DMS 273 treated with DMSO at 0.1 percent for 48 hours (cell line): ENCODE results near the gene TMCC3.
"Not testable (repeated sequence)": the region's sequence is repeated elsewhere in the genome, so short reads cannot be mapped to it uniquely, and the experiment has no call there.

Experiments
- DNase-seq: peaks from one replicate; lab custom pipeline; 2025; lab: John Stamatoyannopoulos, UW

Gene TMCC3

GRCh38 chr12:94650143-94651056 lies at the start of gene TMCC3:
Gene TMCC3, minus strand, starts transcription at chr12:94650557. Its CDS starts 127 bp downstream, at chr12:94650430.
- no peak for DNase-seq

DNA sequence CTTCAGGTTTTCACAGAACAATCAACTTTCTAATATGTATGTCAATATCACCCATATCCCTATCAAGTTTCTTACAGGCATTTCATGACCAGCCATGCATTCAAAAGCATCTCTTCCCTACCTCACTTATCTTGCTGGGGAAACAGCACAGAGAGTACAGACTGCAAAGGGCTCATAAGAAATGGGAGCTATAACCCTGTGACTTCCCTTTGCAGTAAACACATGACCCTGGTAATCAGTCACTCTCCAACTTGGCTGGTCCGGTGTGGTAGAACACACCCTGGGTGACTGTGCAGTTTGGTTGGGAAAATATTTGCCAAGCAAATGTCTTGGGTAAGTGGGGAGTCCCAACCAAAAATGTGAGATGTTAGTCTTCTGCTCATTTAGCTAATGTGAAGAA lies 49.4 kb upstream of the TMCC3 start:
- DNase-seq, result no peak

DNA sequence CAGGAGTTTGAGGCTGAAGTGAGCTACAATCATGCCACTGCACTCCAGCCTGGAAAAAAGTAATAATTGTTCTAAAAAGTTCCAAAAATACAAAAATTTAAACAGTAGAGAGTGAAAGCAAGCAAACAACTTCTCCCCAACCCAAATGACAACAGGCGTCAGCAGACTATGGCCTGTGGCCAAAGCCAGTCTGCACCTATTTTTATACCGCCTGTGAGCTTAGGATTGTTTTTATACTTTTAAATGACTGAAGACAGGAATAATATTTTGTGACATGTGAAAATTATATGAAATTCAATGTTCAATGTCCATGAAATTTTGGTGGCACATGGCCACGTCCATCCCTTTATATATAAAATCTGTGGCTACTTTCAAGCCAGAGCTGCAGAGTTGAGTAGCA lies 48.2 kb upstream of the TMCC3 start:
- DNase-seq, result no peak

DNA sequence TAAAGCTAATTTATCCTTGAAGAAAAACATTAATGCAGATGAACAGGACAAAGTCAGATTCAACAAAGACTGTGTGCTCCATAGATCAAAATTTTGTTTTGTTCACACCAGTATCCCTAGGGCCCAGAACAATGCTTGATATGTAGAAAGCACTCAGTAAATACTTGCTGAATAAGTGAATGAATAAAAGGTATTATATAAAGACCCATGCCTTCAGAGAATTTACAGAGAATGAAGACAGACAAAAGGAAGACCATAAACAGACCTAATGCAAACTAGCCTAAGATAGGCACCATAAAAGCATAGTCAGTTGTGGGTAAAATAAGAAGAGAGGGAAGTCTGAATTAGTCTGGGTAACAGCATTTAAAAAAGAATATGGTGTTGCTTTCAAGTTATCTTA lies 47.3 kb upstream of the TMCC3 start:
- DNase-seq, result no peak

- no peak for DNase-seq
Observed at GRCh38 chr12:94694732-94695131, 44.4 kb upstream of the TMCC3 start.

DNA sequence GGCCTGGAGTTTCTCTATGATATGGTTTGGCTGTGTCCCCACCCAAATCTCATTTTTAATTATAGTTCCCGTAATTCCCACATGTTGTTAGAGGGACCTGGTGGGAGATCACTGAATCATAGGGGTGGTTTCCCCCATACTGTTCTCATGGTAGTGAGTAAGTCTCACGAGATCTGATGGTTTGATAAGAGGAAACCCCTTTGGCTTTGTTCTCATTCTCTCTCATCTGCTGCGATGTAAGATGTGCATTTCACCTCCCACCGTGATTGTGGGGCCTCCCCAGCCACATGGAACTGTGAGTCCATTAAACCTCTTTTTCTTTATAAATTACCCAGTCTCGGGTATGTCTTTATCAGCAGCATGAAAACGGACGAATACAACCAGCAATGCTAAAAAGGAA lies 42.5 kb upstream of the TMCC3 start:
- not testable (repeated sequence) for DNase-seq

DNA sequence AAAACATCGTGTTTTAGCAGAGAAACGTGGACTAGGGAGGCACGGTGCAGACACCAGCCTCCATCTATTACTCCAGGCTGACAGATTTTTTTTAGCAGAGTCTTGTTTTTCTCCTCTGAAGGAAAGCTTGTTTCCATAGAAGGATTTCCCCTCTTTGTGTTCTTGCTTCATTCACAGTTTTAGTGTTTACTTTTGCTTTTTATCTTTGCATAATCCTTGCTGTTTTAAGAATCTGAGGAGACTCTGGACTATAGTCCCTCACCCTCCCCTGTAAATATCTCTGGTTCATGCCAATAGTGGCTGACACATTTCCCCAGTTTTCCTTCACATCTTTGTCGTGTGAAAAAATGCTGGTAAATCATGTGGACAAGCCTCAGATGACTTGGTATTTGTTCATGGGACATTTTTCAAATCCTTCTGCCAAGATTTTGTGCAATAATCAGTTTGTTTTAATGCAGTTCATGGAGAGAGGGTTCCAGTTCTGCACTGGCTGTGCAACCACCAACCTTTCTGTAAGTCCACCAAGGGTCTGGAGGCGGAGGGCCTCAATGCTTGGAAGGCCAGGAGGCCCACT lies 39.9 kb upstream of the TMCC3 start:
- no peak for DNase-seq

GRCh38 chr12:94689646-94690036 lies 39.3 kb upstream of the TMCC3 start:
- DNase-seq, result no peak

DNA sequence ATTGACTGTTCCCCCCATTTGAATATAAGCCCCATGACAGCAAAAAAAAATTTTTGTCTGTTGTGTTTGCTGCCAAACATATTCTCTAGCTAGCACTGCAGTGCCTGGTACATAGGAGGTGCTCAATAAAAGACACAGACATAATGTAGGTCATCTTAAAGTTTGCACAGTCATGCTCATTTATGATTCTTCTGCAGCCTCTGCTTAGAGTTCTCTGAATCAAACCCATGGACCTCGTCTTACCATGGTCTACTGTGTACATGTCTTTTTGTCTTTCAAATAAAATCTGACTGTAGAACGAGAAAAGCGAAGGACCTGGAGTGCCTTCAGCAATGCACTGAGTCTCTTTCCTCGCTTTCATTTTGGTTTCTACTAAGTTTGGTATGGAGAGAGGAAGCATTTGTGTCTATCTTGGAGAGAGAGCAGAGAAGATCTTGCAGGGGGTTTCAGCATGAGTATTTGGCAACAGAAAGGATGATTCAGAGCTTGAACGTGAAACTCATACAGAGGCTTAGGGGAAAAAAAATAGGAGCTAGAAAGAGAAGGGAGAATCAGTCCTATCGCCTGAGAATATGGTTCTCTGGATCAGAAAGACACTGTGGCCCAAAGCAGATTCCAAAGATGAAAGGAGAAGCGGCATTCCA lies 38.8 kb upstream of the TMCC3 start:
- no peak for DNase-seq

GRCh38 chr12:94687891-94688290 lies 37.5 kb upstream of the TMCC3 start:
- DNase-seq, result no peak

DNA sequence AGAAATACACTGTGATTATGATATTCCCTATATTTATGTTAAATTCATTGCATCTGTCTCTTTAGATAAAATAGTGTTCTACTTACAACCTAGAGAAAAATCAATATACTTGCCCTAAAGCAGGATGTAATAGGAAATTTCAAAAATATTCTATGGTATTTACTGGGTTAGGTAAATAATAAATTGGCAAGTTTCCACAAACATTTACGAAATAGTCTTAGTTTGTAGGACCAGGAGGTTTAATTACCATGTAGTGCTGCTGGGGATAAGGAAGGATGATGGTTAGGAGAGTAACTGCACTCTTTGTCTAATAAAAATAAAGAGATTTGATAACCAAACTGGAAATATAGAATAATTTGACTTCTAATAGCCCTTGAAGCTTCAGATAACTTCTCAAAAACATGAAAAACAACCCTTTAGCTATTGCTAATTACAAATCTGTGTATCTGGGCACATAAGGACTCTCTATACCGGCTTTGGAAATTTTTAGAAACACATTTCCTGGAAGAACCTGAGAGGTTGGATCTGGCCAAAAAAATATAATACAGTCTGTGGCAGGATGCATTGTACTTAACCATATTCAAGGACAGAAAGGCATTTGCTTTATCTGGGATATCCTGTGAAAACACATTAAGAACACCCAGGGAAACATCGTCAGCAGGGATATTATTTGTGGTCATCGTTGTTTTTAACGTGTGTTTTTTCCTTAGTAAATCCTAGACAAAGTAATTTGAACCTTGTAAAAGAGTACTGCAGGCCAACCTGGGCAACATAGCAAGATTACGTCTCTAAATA lies 36.7 kb upstream of the TMCC3 start:
- no peak for DNase-seq

DNA sequence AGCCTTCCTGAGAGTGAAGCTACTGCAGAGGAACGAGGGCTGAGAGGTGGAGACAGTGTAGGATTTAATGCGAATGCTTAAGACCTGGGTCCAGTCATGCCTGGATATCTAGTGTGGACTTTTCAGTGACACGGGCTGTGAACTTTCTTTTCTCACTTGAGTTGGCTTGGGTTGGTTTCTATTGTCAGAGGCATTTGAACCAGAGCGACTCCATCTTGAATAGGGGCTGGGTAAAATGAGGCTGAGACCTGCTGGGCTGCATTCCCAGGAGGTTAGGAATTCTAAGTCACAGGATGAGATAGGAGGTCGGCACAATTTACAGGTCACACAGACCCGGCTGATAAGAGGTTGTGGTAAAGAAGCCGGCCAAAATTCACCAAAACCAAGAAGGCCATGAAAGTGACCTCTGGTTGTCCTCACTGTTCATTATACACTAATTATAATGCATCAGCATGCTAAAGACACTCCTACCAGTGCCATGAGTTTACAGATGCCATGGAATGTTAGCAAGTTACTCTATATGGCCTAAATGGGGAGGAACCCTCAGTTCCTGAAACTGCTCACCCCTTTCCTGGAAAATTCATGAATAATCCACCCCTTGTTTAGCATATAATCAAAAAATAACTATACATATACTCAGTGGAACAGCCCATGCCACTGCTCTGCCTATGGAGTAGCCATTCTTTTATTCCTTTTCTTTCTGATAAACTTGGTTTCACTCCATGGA lies 34.2 kb upstream of the TMCC3 start:
- DNase-seq, result no peak

DNA sequence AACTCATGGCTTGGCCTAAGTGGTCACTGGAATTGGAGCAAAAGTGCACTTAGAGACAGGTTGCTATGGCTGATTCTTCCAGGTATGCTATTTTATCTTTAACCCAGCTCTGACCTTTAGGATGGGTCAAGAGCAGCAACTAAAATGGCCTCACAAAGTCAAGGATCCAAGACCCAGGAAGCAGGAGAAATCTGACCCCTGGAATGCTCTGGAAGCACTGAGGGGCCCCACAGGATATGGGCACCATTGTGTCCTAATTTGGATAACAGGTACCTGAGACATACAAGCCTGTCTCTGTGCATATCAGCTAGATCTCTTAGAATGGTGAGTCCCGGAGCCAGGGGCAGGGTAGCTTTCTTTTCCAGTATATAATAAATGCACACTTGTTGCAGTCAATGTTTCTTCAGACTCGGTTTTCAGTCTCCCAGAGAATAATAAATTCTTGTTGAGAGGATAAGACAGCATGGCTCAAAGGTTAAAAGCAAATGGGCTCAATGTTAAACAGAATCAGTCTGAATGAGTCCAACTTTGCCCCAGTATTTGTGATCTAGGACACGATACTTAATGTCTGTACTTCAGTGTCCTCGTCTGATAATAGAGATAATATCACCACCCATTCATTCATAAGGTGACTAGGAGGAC lies 29.3 kb upstream of the TMCC3 start:
- no peak for DNase-seq

- DNase-seq, result no peak
Observed at GRCh38 chr12:94678849-94679248, 28.5 kb upstream of the TMCC3 start.

DNA sequence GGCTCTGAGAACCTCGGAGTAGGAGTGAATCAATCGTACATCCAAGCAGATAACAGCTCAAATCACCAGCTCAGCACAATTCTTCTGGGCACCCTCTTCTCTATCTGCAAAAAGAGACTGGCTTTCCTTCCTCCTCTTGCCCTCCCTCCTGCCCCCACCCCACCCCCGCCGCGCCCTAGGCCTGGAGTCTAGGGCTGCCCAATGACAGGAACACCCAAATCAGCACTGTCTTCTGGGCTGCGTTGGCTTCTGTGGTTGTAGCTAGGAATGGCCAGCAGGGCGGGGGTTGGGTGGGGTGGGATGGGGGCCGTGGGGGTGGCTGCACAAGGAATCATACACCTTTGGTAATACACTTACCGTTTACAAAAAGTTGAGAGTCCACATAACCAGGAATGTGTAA lies 28.0 kb upstream of the TMCC3 start:
- DNase-seq, result no peak

DNA sequence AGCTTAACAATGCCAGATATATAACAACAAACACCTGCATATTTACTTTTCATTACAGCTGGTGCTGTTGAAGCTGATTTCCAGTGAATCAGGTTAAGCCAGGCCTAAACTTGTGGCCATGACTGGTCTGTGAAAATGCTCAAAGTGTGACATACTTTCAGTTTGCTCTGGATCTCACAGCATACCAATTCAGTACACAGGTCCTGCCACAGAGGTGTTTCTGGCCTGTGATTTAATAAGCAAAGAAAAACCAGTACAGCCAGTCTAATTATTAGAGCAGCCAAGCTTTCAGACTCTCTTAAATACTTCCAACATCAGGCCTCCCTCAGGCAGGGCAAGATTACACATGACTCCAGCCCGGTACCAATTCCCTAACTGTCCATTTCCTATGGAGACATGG lies 27.4 kb upstream of the TMCC3 start:
- no peak for DNase-seq

GRCh38 chr12:94676922-94677321 lies 26.6 kb upstream of the TMCC3 start:
- DNase-seq, result no peak

- DNase-seq, result no peak
Observed at GRCh38 chr12:94676031-94676641, 25.8 kb upstream of the TMCC3 start.

DNA sequence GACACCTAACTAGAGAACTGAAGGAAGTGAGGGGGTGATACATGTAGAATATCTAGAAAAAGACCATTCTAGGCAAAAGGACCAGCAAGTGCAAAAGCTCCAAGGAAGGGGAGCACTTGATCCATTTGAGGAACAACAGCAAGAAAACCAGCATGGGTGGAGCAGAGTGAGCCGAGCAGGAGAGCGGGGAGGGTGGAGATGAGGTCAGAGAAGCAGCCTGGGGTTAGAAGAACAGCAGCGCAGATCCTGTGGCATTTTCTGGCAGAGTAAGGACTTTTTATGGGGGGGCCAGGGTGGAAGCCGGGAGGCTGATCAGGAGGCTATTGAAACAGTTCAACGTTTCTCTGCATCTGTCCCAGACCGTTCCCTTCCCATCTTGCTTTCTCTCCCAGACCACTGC lies 24.5 kb upstream of the TMCC3 start:
- no peak for DNase-seq

DNA sequence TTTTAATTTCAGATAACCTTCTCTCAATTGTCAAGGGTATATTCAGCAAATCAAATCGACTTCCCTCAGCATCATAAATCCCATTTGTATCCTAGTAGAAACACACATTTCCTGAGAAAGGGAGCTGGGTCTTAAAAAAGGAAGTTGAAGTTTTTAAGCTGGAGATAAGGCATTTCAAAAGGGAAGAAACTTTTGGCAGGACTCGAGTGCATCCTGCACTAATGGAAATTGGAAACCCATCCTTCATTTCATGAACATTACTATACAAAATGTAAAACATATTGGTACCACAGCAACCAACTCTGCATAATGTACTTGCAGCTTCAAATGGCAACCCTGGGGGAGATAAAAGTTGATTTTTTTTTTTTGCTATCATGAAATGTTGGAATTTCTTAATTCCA lies 23.7 kb upstream of the TMCC3 start:
- no peak for DNase-seq

GRCh38 chr12:94673496-94673895 lies 23.1 kb upstream of the TMCC3 start:
- no peak for DNase-seq
